ENCODE measurements around the gene HS6ST3.

GRCh38 chr13:96749825-96750224 is 659.9 kb downstream of the HS6ST3 start:
- TF ChIP-seq TEAD4 (CRISPR knock-in tag; IDR thresholded peaks at IDR 0.05) (no peak), CREM (CRISPR knock-in tag; IDR thresholded peaks at IDR 0.05) (no peak), ZBTB21 (CRISPR knock-in tag; IDR thresholded peaks at IDR 0.05; ENCODE audit: borderline replicate concordance) (no peak), JUN (CRISPR knock-in tag; IDR thresholded peaks at IDR 0.05) (no peak), NFYB (CRISPR knock-in tag; conservative IDR thresholded peaks at IDR 0.05; ENCODE audit: low read depth) (no peak), ZNF219 (CRISPR knock-in tag; IDR thresholded peaks at IDR 0.05; ENCODE audit: borderline replicate concordance) (no peak), RELA (CRISPR knock-in tag; IDR thresholded peaks at IDR 0.05; ENCODE audit: borderline replicate concordance) (no peak)
- TF ChIP-seq, protein P1, sequence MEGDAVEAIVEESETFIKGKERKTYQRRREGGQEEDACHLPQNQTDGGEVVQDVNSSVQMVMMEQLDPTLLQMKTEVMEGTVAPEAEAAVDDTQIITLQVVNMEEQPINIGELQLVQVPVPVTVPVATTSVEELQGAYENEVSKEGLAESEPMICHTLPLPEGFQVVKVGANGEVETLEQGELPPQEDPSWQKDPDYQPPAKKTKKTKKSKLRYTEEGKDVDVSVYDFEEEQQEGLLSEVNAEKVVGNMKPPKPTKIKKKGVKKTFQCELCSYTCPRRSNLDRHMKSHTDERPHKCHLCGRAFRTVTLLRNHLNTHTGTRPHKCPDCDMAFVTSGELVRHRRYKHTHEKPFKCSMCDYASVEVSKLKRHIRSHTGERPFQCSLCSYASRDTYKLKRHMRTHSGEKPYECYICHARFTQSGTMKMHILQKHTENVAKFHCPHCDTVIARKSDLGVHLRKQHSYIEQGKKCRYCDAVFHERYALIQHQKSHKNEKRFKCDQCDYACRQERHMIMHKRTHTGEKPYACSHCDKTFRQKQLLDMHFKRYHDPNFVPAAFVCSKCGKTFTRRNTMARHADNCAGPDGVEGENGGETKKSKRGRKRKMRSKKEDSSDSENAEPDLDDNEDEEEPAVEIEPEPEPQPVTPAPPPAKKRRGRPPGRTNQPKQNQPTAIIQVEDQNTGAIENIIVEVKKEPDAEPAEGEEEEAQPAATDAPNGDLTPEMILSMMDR (IDR thresholded peaks at IDR 0.05): no peak
- TF ChIP-seq, protein P2, sequence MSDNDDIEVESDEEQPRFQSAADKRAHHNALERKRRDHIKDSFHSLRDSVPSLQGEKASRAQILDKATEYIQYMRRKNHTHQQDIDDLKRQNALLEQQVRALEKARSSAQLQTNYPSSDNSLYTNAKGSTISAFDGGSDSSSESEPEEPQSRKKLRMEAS (CRISPR knock-in tag; IDR thresholded peaks at IDR 0.05): no peak

All from WTC11 (cell line).